ENCODE data around the gene ATPAF1.
"Not testable (repeated sequence)": the region's sequence is repeated elsewhere in the genome, so short reads cannot be mapped to it uniquely, and the experiment has no call there.

Gene ATPAF1, protein sequence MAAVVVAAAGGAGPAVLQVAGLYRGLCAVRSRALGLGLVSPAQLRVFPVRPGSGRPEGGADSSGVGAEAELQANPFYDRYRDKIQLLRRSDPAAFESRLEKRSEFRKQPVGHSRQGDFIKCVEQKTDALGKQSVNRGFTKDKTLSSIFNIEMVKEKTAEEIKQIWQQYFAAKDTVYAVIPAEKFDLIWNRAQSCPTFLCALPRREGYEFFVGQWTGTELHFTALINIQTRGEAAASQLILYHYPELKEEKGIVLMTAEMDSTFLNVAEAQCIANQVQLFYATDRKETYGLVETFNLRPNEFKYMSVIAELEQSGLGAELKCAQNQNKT

DNA sequence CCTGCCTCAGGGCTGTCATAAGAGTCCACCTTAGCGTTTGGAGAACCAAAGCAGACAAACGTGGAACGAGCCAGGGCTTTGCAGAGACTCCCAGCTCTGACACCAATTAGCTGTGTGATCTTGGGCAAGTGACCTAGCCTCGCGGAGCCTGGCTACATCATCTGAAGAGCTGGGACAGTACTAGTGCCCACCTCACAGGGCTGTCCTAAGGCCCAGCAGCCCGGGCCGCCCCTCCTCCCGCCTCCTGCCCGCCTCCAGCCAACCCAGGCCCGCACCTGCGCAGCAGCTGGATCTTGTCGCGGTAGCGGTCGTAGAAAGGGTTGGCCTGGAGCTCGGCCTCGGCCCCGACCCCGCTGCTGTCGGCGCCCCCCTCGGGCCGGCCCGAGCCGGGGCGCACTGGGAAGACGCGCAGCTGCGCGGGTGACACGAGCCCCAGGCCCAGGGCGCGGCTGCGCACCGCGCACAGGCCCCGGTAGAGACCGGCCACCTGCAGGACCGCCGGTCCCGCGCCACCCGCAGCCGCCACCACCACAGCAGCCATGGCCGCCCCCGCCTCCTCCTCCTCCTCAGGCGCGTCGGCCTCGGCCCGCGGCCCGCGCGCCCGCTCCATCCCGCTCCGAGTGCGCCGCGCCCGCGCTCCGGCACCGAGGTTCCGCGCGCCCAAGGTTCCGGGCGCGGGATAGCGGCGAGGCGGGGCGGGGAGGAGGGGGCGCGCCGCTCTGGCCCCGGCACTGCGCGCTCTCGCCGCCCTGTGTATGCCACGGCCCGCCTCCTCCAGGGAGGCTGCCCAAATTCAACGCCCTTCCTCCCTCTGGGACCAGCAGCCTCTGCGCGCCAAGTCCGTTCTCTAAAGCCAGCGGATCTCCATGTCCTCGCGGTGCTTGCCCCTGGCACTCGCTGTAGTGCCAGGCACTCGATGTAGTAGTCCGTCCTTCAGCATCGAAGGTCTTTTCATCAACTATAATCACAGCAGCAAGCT, at the start of gene ATPAF1:
Gene ATPAF1 (minus strand): TSS at position 583 of the 979 bp plus-strand sequence. CDS start 42 bp downstream, at position 541.
- peak; percentile 29 to 85 for DNase-seq

DNA sequence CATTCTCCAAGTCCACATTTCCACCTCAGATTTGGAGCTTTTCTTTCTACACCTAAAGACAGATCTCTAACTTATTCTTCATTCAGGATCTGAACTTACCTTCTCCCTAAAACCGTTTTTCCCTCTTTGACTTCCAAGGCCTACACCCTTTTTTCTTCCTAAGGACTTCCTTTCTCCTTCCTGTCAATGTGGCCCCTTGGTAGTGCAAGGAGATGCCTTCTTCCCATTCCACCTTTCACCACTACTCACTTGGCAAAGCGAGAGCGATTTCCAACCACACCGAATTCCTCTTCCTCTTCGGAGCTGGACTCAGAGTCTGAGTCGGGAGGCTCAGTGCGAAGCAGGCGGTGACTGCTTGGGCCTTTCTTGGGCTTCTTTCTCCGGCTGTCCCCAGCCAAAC, 49.5 kb upstream of the ATPAF1 start:
- DNase-seq, result no peak

DNA sequence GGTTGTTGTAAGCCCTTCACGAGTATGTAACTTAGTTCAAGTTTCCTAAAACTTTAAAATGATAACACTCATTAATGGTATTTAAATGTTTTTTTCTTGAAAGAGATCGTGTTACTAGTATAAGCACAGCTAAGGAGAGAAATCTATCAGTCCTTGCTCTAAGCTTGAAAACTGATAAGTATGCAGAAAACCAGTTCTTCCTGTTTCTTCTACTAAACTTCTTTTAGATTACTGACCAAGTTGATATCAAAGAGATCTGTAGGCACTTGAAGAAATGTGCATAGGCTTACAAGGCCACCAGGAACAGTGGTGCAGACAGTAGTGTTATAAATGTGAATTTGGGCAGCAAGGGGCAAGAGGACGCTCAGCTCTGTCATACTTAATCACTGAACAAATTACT, 46.8 kb upstream of the ATPAF1 start:
- DNase-seq, result no peak

DNA sequence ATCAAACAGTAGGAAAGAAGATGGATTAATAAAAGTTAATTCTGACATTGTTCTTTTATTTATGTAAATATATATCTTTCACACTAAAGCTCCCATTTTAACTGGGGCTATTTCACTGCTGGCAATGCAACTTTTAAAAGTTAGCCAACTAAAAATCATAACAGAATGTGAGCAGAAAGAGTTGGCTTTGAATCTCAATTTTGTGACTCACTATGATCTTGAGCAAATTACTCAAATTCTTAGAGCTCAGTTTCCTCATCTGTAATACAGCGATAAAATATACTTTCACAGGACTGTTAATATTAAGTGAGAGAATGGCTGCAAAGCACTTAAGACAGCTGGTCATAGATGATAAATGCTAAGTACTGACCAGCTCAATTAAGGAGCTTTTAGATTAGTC, 40.0 kb upstream of the ATPAF1 start:
- DNase-seq, result no peak

DNA sequence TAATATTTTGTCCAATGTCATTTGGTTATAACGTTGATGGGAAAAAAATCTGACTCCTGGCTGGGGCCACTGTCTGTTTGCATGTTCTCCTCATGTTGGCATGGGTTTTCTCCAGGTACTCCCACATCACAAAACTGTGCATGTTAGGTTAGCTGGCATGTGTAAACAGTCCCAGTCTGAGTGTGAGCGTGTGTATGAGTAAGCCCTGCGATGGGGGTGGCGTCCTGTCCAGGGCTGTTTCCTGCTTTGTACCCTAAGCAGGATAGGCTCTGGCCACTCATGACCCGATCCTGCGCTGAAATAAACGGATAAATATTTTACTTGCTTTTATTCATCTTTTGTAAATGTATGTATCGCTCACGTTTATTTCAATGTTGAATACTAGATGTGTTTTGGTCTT, 37.2 kb upstream of the ATPAF1 start:
- DNase-seq, result no peak

DNA sequence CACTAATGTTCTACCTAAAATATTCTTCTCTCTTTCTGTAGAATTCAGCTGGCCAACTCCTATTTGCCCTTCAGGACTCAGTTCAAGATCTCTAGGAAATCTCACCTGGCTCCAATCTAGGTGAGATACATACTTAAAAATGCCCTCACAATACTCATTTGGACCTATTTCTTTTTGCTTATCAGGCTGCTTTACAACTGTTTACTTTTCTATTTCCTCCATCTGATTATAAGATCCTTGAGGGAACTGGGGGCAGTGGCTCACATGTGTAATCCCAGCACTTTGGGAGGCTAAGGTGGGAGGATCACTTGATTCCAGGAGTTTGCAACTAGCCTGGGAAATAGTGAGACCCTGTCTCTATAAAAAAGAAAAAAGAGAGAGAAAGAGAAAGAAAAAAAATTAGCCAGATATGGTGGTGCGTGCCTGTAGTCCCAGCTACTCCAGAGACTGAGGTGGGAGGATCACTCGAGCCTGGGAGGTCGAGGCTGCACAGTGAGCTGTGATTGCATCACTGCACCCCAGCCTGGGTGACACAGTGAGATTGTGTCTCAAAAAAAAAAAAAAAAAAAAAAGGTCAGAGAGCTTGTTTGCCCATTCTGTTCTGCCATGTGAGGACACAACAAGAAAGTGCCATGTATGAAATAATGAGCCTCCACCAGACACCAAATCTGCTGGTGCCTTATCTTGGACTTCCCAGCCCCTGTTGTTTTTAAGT, 35.9 kb upstream of the ATPAF1 start:
- DNase-seq, result no peak

DNA sequence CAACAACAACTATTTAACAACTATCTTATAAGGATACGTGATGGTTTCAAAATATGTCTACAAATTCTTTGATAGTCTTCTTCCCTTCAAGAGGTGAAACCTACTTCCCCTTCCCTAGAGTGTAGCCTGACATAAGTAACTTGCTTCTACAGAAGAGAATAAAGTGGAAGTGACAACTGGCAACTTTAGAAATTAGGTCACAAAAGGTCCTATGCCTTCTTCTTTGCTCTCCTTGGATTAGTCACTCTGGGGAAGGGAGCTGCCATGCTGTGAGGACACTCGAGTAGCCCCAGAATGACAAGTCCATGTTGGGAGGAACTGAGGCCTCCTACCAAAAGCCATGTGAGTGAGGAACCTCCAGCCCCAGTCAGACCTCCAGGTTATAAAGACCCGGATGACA, 31.5 kb upstream of the ATPAF1 start:
- DNase-seq, result no peak

DNA sequence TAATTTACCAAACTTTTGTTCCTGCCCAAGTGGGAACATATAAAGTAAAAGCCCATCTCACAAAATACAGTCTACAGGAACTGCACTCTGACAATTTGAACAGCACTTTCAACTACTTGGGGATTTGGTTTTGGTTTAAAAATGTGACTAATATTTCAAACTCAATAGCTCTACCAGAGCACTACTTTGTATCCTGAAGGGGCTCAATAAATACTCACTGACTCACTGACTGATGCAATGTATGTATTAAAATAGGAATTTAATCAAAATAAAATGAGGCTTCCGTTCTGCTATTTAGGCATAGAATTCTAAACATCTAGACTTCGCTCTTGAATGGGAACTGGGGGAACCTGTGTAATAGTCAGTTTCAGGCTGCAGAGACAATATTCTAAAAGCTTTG, 28.9 kb upstream of the ATPAF1 start:
- DNase-seq, result no peak

DNA sequence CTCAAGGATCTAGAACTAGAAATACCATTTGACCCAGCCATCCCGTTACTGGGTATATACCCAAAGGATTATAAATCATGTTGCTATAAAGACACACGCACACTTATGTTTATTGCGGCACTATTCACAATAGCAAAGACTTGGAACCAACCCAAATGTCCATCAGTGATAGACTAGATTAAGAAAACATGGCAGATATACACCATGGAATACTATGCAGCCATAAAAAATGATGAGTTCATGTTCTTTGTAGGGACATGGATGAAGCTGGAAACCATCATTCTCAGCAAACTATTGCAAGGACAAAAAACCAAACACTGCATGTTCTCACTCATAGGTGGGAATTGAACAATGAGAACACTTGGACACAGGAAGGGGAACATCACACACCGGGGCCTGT, 26.5 kb upstream of the ATPAF1 start:
- not testable (repeated sequence) for DNase-seq

DNA sequence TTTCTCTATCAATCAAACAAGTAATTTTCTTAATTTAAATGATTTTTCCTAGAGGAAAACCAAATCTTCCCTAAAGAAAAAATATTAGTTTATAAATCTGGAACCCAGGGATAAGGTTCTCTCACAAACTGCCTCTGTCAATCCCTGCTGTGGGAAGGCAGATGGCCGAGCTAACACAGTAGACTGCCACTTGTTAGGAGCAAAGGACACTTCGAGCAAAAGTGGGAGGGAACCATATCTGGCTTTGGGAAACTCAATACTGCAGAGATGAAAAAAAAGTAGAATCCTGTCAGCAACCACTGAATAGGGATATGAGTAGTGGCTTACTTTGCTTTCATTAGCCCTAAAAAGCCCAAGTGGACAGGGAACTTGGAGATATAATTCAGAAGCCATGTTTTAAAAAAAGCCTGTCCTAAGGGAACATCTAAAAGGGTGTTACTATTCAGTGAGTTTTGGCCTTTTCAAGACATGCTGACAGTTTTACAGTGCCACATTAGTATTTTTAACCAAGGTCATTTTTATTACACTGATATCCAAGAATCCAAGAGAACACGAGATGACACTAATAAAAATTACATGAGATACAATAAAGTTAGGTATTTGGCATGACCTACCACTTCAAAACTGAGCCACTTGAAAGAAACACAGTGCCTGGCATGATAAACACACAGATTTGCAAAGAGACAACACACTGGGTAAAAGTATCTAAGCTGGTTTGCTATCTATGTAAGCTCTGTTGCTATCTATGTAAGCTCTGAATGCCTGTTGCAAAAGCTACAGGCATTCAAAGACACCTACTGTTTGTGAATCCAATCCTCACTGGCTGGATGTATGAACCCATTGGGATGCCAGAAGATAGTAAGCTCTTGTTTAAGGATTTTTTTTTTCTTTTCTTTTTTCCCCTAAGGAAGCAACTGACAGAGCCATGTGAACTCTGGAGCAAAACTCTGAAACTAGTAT, 24.9 kb upstream of the ATPAF1 start:
- DNase-seq, result no peak

DNA sequence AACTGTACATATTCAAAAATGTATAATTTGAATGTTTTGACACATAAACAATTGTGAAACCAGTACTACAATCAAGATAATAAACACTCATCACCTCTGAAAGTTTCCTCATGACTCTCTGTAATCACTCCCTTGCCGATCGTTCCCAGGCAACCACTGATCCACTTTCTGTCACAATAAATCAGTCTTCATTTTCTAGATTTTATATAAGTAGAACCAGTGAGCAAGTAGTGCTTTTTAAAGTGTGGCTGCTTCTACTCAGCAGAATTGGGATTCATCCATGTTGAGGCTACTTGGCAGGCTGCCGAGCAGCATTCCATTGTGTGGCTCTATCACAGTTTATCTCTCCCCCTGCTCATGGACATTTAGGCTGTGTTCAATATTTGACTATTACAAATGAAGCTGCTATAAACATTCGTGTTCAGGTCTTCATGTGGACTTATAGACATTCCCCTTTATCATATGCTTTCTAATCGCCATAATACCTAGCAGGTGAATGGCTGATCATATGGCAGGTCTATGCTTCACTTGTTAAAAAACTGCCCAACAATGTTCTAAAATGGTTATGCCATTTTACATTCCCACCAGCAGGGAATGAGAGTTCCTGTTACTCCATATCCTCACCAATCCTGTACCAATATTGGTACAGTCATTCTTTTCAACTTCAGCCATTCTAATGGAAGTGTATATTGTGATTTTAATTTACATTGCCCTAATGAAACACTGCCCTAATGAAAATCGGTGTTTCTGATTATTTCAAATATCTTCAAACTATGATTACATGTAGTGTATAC, 24.0 kb upstream of the ATPAF1 start:
- no peak for DNase-seq

DNA sequence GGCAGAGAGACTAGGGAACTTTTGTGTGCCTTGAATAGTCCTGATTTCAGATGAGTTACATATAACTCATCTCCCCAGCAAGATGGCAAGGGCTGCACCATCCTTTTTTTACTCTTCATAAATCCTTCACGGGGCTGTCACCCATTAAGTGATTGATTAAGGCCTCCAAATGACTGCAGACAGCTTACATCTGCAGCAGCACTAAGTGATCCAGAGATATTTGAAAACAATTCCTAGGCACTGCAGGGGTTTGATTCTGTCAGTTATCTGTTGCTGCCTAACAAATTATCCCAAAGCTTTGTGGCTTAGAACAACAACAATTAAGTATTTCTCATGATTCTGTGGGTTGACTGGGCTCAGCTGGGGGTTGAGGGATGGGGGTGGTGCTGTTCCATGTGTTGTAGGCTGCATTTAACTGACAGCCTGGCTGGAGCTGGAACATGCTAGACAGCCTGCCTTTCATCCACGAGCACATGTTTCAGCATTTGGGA, 22.8 kb upstream of the ATPAF1 start:
- DNase-seq, result no peak

DNA sequence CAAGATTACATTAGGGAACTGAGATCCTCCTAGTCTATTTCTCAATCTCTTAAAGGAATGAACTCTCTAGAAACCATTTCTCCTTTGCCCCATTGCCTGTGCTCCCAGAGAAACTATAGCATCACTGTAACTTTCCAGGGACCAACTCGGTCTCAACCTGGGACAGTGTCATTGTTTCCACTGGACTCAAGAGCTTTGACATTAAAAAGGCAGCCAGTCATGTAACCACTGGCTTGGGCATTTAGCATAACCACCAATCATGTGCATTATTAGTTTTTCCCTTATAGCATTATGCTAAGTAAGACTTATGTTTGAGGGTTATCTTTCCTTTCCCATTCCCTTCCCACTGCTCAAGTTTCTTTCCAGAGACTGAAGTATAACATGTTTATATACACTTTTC, 21.7 kb upstream of the ATPAF1 start:
- no peak for DNase-seq

DNA sequence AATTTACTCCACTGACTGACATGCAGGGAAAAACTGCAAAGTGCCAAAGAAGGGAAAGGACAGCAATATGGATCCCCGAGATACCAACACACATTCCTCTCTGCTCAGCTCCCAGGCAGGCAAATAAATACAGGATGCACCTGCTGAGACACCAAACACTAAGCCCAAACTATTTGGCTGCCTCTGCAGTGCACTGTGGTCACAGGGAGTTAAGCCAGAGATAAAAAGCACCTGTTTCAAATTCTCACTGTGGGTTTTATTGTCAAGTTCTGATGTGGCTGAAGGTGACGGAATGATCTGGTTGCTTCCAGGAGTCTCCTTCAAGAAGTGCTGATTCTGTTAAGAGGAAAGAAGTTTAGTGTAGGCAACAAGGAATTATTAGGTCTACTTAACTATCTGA, 21.2 kb upstream of the ATPAF1 start:
- DNase-seq, result no peak

DNA sequence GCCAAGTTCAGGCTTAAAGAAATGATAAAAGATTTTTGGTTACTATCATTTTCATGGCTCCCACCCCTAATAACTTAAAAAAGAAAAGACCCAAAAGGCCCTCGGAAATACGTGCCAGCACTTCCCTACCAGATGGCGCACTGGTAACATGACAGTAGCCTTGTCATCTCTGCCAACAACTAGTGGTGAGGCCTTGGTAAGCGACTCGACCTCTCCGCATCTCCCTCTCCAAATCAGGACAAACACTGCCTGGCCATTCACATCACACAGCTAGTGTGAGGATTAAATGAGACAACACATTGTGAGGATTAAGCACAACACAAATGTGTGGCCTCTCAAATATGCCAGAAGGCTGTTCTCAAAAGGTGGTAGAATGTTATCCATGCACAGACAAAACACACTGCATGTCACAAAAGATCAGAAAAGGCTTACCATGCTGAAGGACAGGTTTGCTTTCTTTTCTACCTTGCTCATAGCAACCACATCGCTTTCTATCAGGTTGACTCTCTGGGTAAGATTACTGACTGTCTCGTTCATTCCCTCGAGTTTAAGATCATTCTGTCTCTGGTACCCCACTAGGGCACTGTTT, 19.9 kb upstream of the ATPAF1 start:
- no peak for DNase-seq

DNA sequence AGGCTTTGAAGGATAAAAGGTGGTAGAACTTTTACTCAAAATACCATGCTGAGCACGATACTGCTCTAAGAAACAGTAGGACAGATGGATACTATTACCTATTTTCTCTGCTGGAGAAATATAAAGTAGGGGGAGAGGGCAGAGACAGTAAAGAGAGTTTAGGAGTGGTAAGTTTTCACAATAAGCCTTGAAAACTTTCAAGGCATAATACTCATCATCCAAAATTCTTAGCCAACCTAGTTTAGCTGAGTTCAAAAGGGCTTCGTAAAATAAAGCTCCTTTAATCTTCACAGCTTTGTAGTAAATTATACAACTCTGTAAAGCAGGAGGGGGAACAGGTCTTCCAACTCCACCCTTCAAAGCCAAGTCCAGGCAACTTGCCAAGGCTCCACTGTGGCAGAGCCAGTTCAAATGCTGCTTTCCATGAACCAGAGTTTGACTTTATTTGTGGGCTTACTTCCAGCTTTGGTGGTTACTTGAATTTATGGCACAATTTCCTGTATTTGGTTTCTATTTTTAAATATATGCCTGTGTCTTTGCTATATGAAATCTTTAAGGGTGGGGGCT, 19.0 kb upstream of the ATPAF1 start:
- no peak for DNase-seq

DNA sequence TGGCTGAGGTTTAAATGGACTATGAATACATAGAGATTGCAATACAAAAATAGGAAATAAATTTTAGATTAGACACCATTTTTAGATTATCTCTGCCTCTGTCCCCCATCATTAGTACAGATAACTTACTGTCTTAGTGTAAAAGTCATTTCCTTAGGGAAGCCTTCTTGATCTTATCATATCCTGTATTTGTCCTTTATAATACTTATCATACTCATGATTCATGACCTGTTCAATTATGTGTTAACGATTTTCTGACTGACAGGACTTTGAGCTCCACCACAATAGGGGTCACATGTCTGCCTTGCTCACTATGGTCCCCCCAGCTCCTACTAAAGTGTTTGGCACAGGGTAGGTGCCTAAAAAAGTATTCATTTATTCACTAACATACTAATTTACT, 18.1 kb upstream of the ATPAF1 start:
- no peak for DNase-seq

DNA sequence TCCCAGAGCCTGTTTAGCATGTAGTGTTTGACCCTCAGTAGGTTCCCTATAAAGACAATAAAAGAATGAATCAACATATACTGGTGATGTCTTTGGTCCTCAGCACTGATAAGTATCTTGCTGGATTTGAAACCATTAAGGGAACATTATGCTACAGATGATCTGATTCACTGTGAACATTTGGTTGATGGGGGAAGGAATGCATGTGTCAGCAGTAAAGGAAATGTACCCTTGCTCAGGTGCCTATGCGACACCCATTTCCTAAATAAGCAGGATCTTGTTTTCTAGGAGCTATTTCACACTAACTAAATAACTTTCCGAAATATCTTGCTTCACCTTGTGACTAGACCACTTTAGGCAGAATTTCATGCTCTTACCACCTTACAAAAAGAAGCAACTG, 16.5 kb upstream of the ATPAF1 start:
- DNase-seq, result no peak

DNA sequence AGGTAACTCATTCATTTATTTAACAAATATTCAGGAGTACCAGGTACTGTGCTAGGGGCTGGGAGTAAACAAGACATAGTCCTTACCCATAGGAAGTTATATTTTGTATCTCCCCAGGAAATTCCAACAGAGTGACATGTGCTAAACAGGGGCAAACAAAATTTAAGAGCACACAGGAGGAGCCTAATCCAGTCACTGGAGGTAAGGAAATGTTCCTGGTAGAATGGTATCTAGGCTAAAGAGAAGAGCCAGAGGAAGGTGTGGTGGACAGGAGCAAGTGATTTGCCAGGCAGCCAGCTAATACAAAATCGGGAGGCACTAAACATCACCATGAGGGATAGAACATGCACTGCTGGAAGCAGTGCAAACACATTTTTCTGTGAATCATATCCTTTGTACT, 13.9 kb upstream of the ATPAF1 start:
- no peak for DNase-seq

DNA sequence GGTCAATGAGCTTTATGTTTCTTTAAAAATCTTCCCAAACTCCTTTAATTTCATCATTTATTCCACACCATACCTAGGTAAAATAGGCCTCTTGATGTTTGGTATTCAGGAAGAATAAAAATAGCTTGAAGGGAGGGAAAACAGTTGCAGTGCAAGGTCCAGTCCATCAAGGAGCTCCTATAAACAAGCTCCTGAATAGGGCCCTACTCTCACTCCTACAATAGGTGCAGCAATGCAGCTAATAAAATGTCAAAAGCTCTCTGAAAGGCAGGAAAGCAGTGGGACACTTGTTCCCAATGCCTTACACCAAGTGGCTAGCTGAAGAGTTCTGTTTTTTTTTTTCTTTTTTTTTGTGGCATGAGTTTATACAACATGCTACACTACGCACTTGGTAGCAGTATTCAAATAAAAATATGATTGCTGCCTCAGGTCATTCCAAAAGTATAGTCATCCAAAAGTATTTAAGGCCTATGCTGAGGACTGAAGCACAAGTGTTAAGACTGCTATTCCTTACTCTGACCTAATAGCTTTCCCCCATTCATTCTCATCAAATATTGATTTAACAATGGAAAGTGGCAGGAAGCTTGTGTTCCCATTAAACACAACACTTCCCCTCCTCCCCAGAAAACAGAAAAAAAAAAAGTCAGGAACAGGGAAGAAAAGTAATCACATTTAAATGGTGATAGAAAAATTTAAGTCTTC, 13.3 kb upstream of the ATPAF1 start:
- DNase-seq, result no peak

Data from NCI-H526 (cell line).